Heart right ventricle (tissue), 16 donors: ENCODE measurements around the gene FYN. TPM values are rescaled to one million over a fixed set of nuclear protein-coding genes. Genes with fewer than 3 reads are reported as not detected.

Source experiments
- ATAC-seq, 8 donors: fragments of 200-7000 bp; cut with Tn5 transposase; one replicate each; pipeline ENCODE4 v1.9.1; 2020; ENCODE audit warnings: mild to moderate bottlenecking in 8 of 8, moderate library complexity in 8 of 8, moderate number of reproducible peaks in 1 of 8
- DNase-seq, 2 donors: peaks; one replicate each; pipeline ENCODE4 v3.0.0-alpha.2; 2020
- H3K27ac ChIP-seq, 10 donors: fragments of 200-600 bp; sonication (generic) in 2 of 10; one replicate each; pipeline versions ENCODE4 v1.5.0 to v1.8.0; 2020 to 2022; ENCODE audit warnings: mild to moderate bottlenecking in 3 of 10
- H3K27me3 ChIP-seq, 7 donors: fragments of 200-600 bp; one replicate each; pipeline ENCODE4 v1.8.0; 2021 to 2022; ENCODE audit warnings: mild to moderate bottlenecking in 2 of 7
- H3K36me3 ChIP-seq, 9 donors: fragments of 200-600 bp; sonication (generic) in 1 of 9; one replicate each; pipeline versions ENCODE4 v1.5.0 to v1.8.0; 2020 to 2022; ENCODE audit warnings: mild to moderate bottlenecking in 2 of 9
- H3K4me1 ChIP-seq, 9 donors: fragments of 200-600 bp; sonication (generic) in 1 of 9; one replicate each; pipeline versions ENCODE4 v1.5.0 to v1.8.0; 2020 to 2022; ENCODE audit warnings: mild to moderate bottlenecking in 4 of 9
- H3K4me3 ChIP-seq, 10 donors: fragments of 200-600 bp; sonication (generic) in 2 of 10; one replicate each; pipeline versions ENCODE4 v1.5.0 to v1.8.0; 2020 to 2022; ENCODE audit warnings: mild to moderate bottlenecking in 7 of 10, moderate library complexity in 2 of 10
- H3K9me3 ChIP-seq, 11 donors: fragments of 200-600 bp in 10 of 11; sonication (generic) in 2 of 11; one replicate each; pipeline versions ENCODE4 v1.5.0 to v1.8.0; 2013 to 2022; ENCODE audit warnings: mild to moderate bottlenecking in 2 of 11, control low read depth in 1 of 11, moderate library complexity in 1 of 11
- CTCF ChIP-seq, 9 donors: fragments of 200-600 bp; sonication (generic) in 2 of 9; IDR thresholded peaks; one replicate each; pipeline versions ENCODE4 v1.5.0 to v1.8.0; 2021 to 2022; ENCODE audit warnings: antibody characterized with exemption in 9 of 9, mild to moderate bottlenecking in 5 of 9, moderate library complexity in 1 of 9
- WGBS, 2 donors: extraction: QIAGEN DNeasy Blood & Tissue Kit; methylation state at CpG; one replicate each; pipeline ENCODE4 v1.1.7; 2013; ENCODE audit warnings: inconsistent platforms in 1 of 2; 5-methylcytosine and 5-hydroxymethylcytosine counted together
- intact Hi-C, 10 donors: fragments of 100-400 bp; cut with DNase I; formaldehyde crosslinking; loops; one replicate each; pipeline versions ENCODE4 v1.11.1 to v1.14.2; 2022
- polyA plus RNA-seq, 2 donors: library from polyadenylated mRNA; stranded (reverse); fragments of 200-250 nt; gene quantifications; one replicate each; pipeline ENCODE4 v1.2.3, GENCODE V29; 2013
- total RNA-seq, 10 donors: library from RNA; stranded (reverse); fragmentation: NEBNext Ultra II Directional in 3 of 10; extraction: Animal tissue kit (Norgen Biotek cat#: 25700) in 3 of 10; gene quantifications; one replicate each; pipeline versions ENCODE4 v1.2.1 to v1.2.4, GENCODE V29; 2021 to 2023
- donor health status: Arrhythmogenic right ventricular cardiomyopathy.
- donor health status: ischemic (EF 13 %, LVEDD 7.1; RV severe dilation, severe dysfunction).
- donor health status: healthy with polysubstance abuse.
- donor health status: DM: no; HTN: yes; CAD: no.
- donor health status: DM: no; HTN: no; CAD: no.
- donor health status: ischemic (EF 25% LVEDD 6.9; RV normal size, moderate dysfunction).
- donor health status: ischemic (EF 25% LVEDD 5.7; RV mildly dilated, moderate dysfunction).
- donor health status: healthy.
- donor health status: DM: yes; HTN: yes; CAD: no.
- donor health status: Ischemic cardiomyopathy.
- donor health status: ischemic (EF 35%, LVEDD 5.7; RV mildly dilated, moderate dysfunction).
- donor health status: nonischemic (EF 11% LVEDD 7.7; RV severe dilation, severe dysfunction).
- donor health status: DM: yes; HTN: yes; CAD: no.
- donor health status: PGD.
- donor health status: ischemic (EF 29% LVEDD 5.4; RV normal size, mild dysfunction).
- donor health status: nonischemic (EF 23%, LVEDD 6.1; RV moderate dilation, normal function).

FYN gene
- total and polyA plus RNA-seq, 12 donors, result 19.1 to 58.1 (median 42.2) TPM

DNA sequence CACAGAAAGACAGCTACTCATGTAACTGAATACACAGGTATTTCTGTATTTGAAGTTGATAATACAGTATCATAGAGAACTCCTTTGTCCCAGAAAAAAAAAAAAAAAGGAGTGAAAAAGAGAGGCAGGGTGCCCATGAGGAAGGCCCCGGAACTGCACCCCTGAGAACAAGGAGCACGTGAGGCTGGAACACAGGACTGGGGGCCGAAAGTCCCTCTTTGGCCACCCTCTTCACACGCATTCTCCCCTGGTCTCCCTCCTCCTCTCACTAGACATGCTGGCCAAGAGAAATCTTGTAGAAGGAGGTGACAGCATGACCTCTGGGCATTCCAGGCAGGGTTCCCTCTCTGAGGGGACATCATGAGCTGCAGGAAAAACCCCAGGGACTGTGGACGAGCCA is 204.8 kb downstream of the FYN start:
- intact Hi-C loops, result no loop called here
- no peaks in the 10 kb centered on the region for H3K27me3 ChIP-seq
- no peak overlapping the region for H3K4me3 ChIP-seq
- peak overlapping the region in 2 of 10 donors; percentile 13 to 22 for H3K27ac ChIP-seq
- peaks cover 0 to 78% (median 17%) of the 10 kb centered on the region in 9 donors for H3K36me3 ChIP-seq
- 35 to 49% methylated on average over 5 of the region's 5 CpGs for WGBS, 2 donors
- TF ChIP-seq CTCF (IDR thresholded peaks at IDR 0.05), result peak in 7 of 9 donors; percentile 6 to 34 (median 16)
- H3K9me3 ChIP-seq, result no peaks in the 10 kb centered on the region
- peaks cover 2 to 57% (median 39%) of the 10 kb centered on the region in 9 donors for H3K4me1 ChIP-seq
- DNase-seq, result no peak
- peak in 4 of 8 donors; percentile 15 to 46 (median 28) for ATAC-seq

- H3K4me3 ChIP-seq, result no peak overlapping the region
- TF ChIP-seq CTCF (IDR thresholded peaks at IDR 0.05), result no peak
- WGBS, 2 donors, result 88 to 92% methylated on average over 8 of the region's 8 CpGs
- no peaks in the 10 kb centered on the region for H3K9me3 ChIP-seq
- peak overlapping the region in 1 of 10 donors; percentile 11 for H3K27ac ChIP-seq
- intact Hi-C loops, result no loop called here
- H3K4me1 ChIP-seq, result peaks cover 3 to 62% (median 44%) of the 10 kb centered on the region in 9 donors
- H3K27me3 ChIP-seq, result no peaks in the 10 kb centered on the region
- DNase-seq (no peak), ATAC-seq (no peak)
- H3K36me3 ChIP-seq, result peaks cover 0 to 73% (median 14%) of the 10 kb centered on the region in 9 donors
These were observed 205.3 kb downstream of the FYN start for GRCh38 chr6:111667931-111668330.

DNA sequence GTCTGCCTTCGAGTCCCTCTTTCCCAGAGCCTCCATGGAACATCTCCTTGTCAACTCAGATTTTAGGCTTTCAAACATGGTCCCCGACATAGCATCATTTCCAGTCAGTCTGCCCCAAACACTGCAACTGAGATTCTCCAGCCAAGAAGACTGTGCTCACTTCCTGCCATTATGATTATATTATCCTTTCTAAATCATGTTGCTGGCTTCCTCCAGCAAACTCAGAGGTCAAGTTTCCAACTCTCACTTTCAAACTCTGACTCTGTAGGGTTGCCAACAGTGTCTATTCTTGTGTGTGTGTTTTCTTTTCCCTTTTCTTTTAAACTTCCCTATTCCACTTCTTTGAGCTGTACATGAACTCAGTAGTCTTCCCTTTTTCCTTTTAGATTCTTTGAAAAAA is 206.4 kb downstream of the FYN start:
- no peaks in the 10 kb centered on the region for H3K27me3 ChIP-seq
- peak in 6 of 8 donors; percentile 13 to 43 (median 30) for ATAC-seq
- intact Hi-C loops, result no loop called here
- no peaks in the 10 kb centered on the region for H3K9me3 ChIP-seq
- H3K4me3 ChIP-seq, result no peak overlapping the region
- peaks cover 0 to 65% (median 7%) of the 10 kb centered on the region in 9 donors for H3K36me3 ChIP-seq
- peak in 1 of 2 donors; percentile 23 for DNase-seq
- no peak for TF ChIP-seq CTCF (IDR thresholded peaks at IDR 0.05)
- 68 to 73% methylated on average over 2 of the region's 2 CpGs for WGBS, 2 donors
- H3K4me1 ChIP-seq, result peaks cover 7 to 73% (median 55%) of the 10 kb centered on the region in 9 donors
- H3K27ac ChIP-seq, result peak overlapping the region in 9 of 10 donors; percentile 11 to 80 (median 52)

DNA sequence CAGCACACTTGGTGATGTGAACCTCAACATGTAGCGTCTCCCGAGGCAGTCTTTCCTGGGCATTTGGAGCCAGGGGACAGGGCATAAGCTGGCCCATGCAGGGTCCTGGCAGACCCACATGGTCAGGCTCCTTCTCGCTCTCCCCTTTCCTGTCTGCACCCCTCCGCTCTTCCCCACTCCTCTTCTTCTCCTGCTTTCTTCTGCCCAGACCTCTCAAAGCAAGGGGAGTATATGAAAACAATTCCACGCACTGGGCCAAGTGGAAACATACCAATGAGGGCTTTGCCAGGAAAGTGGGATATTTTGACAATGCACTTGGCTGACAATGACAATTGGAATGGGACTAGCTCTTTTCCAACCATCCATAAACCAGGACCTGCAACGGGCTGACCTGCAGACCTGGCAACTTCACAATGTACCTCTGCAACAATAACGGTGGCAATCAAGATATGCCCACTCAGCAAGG is 208.7 kb downstream of the FYN start:
- H3K4me1 ChIP-seq, result peaks cover 7 to 83% (median 63%) of the 10 kb centered on the region in 9 donors
- H3K27ac ChIP-seq, result peak overlapping the region; percentile 30 to 77 (median 66)
- 69% methylated on average over 7 of the region's 7 CpGs for WGBS, 2 donors
- peak in 6 of 8 donors; percentile 6 to 31 (median 26) for ATAC-seq
- TF ChIP-seq CTCF (IDR thresholded peaks at IDR 0.05), result no peak
- peak in 1 of 2 donors; percentile 27 for DNase-seq
- no peaks in the 10 kb centered on the region for H3K9me3 ChIP-seq
- no peak overlapping the region for H3K4me3 ChIP-seq
- peaks cover 0 to 64% (median 3%) of the 10 kb centered on the region in 9 donors for H3K36me3 ChIP-seq
- intact Hi-C loops, result no loop called here
- no peaks in the 10 kb centered on the region for H3K27me3 ChIP-seq
